K562 (cell line): ENCODE measurements around the gene TBC1D2B. TPM values are rescaled to one million over a fixed set of nuclear protein-coding genes. Genes with fewer than 3 reads are reported as not detected.
A peak's percentile ranks its signal among the peaks of the same experiment; 100 is the strongest.

Experiments used
- ATAC-seq: fragments of 200-7000 bp; cut with Tn5 transposase; 3 replicates; pipeline ENCODE4 v1.9.1; 2020; ENCODE audit warnings: moderate library complexity
- BruUV-seq: library from RNA; stranded (reverse); fragments of 400-500 nt; replicated peaks from 2 replicates; lab custom pipeline; 2021; lab: Mats Ljungman, UMichigan
- CTCF ChIA-PET: fragments of 300-600 bp; formaldehyde crosslinking; extraction: SDS; loops from one replicate; lab custom pipeline; 2021; ENCODE audit warnings: low intra/inter-chr PET ratio; lab: Yijun Ruan, JAX
- POLR2A ChIA-PET: fragments of 300-600, 350-650 bp; sonication (Branson Sonifier 250); formaldehyde crosslinking; extraction: SDS; loops from one replicate; lab custom pipeline; 2021; ENCODE audit warnings: antibody characterized with exemption, inconsistent platforms; lab: Yijun Ruan, JAX
- DNase-seq, 4 experiments: peaks; one replicate each; pipeline versions ENCODE4 v3.0.0 to v3.0.0-alpha.2; 2011 to 2018; ENCODE audit warnings: low spot score in 3 of 4, mixed read lengths in 3 of 4; ENCODE audit errors: extremely low read depth in 1 of 4
- FAIRE-seq: peaks from 2 replicates; lab custom pipeline; 2011; peaks lifted over from hg19 to GRCh38; lab: Jason Lieb, UNC
- H2AFZ ChIP-seq: 2 replicates; pipeline ENCODE4 v1.6.0; 2011; ENCODE audit warnings: low read depth, low read length, control low read depth, inconsistent platforms
- H3K27ac ChIP-seq: fragments of 200-600 bp; 3 replicates; pipeline ENCODE4 v1.8.0; 2011; ENCODE audit warnings: low read depth, mild to moderate bottlenecking, control low read depth, inconsistent platforms, low read length, moderate library complexity, mixed read lengths; ENCODE audit errors: extremely low read depth
- H3K27me3 ChIP-seq, 2 experiments: fragments of 300-600 bp in 1 of 2; 2 replicates in 1 of 2; 3 replicates in 1 of 2; pipeline versions ENCODE4 v1.6.0 to v1.8.0; 2011; ENCODE audit warnings: inconsistent platforms in 2 of 2, low read length in 2 of 2, mild to moderate bottlenecking in 1 of 2, mixed read lengths in 1 of 2, moderate library complexity in 1 of 2; ENCODE audit not compliant: control insufficient read depth in 2 of 2, insufficient read depth in 2 of 2
- H3K36me3 ChIP-seq: fragments of 300-600 bp; 3 replicates; pipeline ENCODE4 v1.8.0; 2011; ENCODE audit warnings: mild to moderate bottlenecking, low read length, inconsistent platforms; ENCODE audit not compliant: control insufficient read depth, insufficient read depth
- H3K4me1 ChIP-seq, 2 experiments: fragments of 200-600 bp in 1 of 2; replicated peaks in 1 of 2; 2 replicates in 1 of 2; 3 replicates in 1 of 2; pipeline versions ENCODE4 v1.5.1 to v1.8.0; 2011; ENCODE audit warnings: inconsistent platforms in 2 of 2, low read length in 2 of 2, mild to moderate bottlenecking in 1 of 2, mixed read lengths in 1 of 2, moderate library complexity in 1 of 2; ENCODE audit not compliant: control insufficient read depth in 2 of 2, insufficient read depth in 2 of 2
- H3K4me2 ChIP-seq: 2 replicates; pipeline ENCODE4 v1.6.1; 2011; ENCODE audit warnings: low read length, control low read depth, inconsistent platforms, mixed read lengths; ENCODE audit not compliant: insufficient read depth
- H3K4me3 ChIP-seq: fragments of 200-600 bp; sonication (generic), shearing (Covaris generic); 2 replicates; pipeline ENCODE4 v1.5.1; 2016; ENCODE audit warnings: control low read depth, inconsistent platforms
- H3K79me2 ChIP-seq: fragments of 200-600 bp; 3 replicates; pipeline ENCODE4 v1.8.0; 2011; ENCODE audit warnings: low read length, inconsistent platforms; ENCODE audit not compliant: control insufficient read depth, insufficient read depth
- H3K9ac ChIP-seq, 2 experiments: 2 replicates each; pipeline versions ENCODE4 v1.6.0 to v1.6.1; 2011; ENCODE audit warnings: low read depth in 2 of 2, low read length in 2 of 2, control low read depth in 1 of 2, inconsistent platforms in 1 of 2, mild to moderate bottlenecking in 1 of 2, mixed read lengths in 1 of 2; ENCODE audit not compliant: insufficient read depth in 1 of 2
- H3K9me1 ChIP-seq: one replicate; pipeline ENCODE4 v1.6.0; 2011; ENCODE audit warnings: inconsistent platforms, mild to moderate bottlenecking, low read length, moderate library complexity; ENCODE audit not compliant: control insufficient read depth, insufficient read depth
- H3K9me3 ChIP-seq: replicated peaks from 2 replicates; pipeline ENCODE4 v1.5.1; 2011; ENCODE audit warnings: low read depth, low read length, inconsistent platforms; ENCODE audit not compliant: control insufficient read depth, insufficient read depth
- H4K20me1 ChIP-seq: replicated peaks from 2 replicates; pipeline ENCODE4 v1.6.1; 2011; ENCODE audit warnings: low read length, inconsistent platforms, mixed read lengths; ENCODE audit not compliant: control insufficient read depth, insufficient read depth
- BCOR ChIP-seq: fragments of 450-650 bp; IDR thresholded peaks from 2 replicates; pipeline ENCODE4 v1.6.1; 2016
- CAMTA2 ChIP-seq: fragments of 250-450 bp; sonication (Bioruptor Pico); conservative IDR thresholded peaks from 2 replicates; pipeline ENCODE4 v1.5.1; 2022
- CEBPB ChIP-seq: fragments of 450-650 bp; IDR thresholded peaks from 2 replicates; pipeline ENCODE4 v1.6.1; 2016; ENCODE audit warnings: missing genetic modification characterization, missing compliant biosample characterization
- CEBPG ChIP-seq, 3 experiments: fragments of 200-800 bp in 1 of 3; sonication (Bioruptor generic) in 1 of 3; sonication (generic) in 1 of 3; formaldehyde crosslinking in 1 of 3; IDR thresholded peaks in 2 of 3; conservative IDR thresholded peaks in 1 of 3; 2 replicates each; pipeline versions ENCODE4 v1.6.1 to v1.8.0; 2016 to 2022; ENCODE audit warnings: missing compliant biosample characterization in 2 of 3, missing genetic modification characterization in 2 of 3, mild to moderate bottlenecking in 1 of 3, missing genetic modification reagents in 1 of 3
- KAT2B ChIP-seq: IDR thresholded peaks from one replicate; pipeline ENCODE4 v1.6.1; 2012; ENCODE audit warnings: low read depth, mild to moderate bottlenecking, control low read depth, inconsistent platforms, low read length, moderate library complexity
- KDM1A ChIP-seq, 2 experiments: fragments of 450-650 bp; IDR thresholded peaks; 2 replicates each; pipeline ENCODE4 v1.6.1; 2016; ENCODE audit warnings: mild to moderate bottlenecking in 2 of 2
- NFYB ChIP-seq: IDR thresholded peaks from 2 replicates; pipeline ENCODE4 v1.6.1; 2011; ENCODE audit warnings: mild to moderate bottlenecking, moderate library complexity; ENCODE audit not compliant: insufficient read length; ENCODE audit errors: extremely low read depth
- RCOR1 ChIP-seq, 2 experiments: IDR thresholded peaks; 2 replicates each; pipeline ENCODE4 v1.6.1; 2012; ENCODE audit warnings: low read depth in 2 of 2, low read length in 2 of 2, borderline replicate concordance in 1 of 2, improper control_type of control experiment in 1 of 2
- WGBS: fragments of 100-300 bp; shearing (Covaris generic); methylation state at CpG from one replicate; pipeline ENCODE4 v1.1.6; 2016; ENCODE audit warnings: low coverage, mixed read lengths; ENCODE audit not compliant: insufficient coverage; ENCODE audit errors: missing lambda C conversion rate; 5-methylcytosine and 5-hydroxymethylcytosine counted together
- in situ Hi-C: fragments of 300-500 bp; cut with MboI; formaldehyde crosslinking; loops from 4 replicates; pipeline ENCODE4 v1.15.0; 2018; ENCODE audit warnings: inconsistent platforms, mixed read lengths
- intact Hi-C: fragments of 100-400 bp; cut with micrococcal nuclease; formaldehyde crosslinking; loops from 2 replicates; pipeline ENCODE4 v1.14.2; 2022
- polyA plus RNA-seq, 8 experiments: library from polyadenylated mRNA; depleted of rRNA in 4 of 8; stranded (reverse) in 5 of 8; unstranded in 3 of 8; fragments of >200 nt; fragmentation: Nextera tagmentation in 2 of 8; fragmentation: Illumina TruSeq in 1 of 8; extraction: Ambion mirVana in 2 of 8; extraction: Trizol in 1 of 8; gene quantifications; 2 replicates each; pipeline versions ENCODE4 v1.2.1 to v1.2.3, GENCODE V29; 2011 to 2014; ENCODE audit warnings: inconsistent platforms in 1 of 8, missing spikeins in 1 of 8
- total RNA-seq, 7 experiments: library from RNA; depleted of rRNA in 6 of 7; stranded (reverse); fragments of >200 nt in 6 of 7; fragmentation: Illumina TruSeq in 2 of 7; extraction: Trizol in 2 of 7; gene quantifications; 2 replicates each; pipeline versions ENCODE4 v1.2.1 to v1.2.3, GENCODE V29; 2011 to 2021; ENCODE audit warnings: low replicate concordance in 1 of 7
- TF ChIP-seq, protein P1 (sequence below), 2 experiments: fragments of 450-650 bp; conservative IDR thresholded peaks; 2 replicates each; pipeline ENCODE4 v1.6.1; 2017; ENCODE audit warnings: mild to moderate bottlenecking in 2 of 2, moderate library complexity in 2 of 2

Gene TBC1D2B
- total and polyA plus RNA-seq, 9 of the 15 experiments (the other 6 are each of a cell fraction or from before 2014, with no cell fraction given): 0.15 to 16.3 (median 8.9) TPM

DNA sequence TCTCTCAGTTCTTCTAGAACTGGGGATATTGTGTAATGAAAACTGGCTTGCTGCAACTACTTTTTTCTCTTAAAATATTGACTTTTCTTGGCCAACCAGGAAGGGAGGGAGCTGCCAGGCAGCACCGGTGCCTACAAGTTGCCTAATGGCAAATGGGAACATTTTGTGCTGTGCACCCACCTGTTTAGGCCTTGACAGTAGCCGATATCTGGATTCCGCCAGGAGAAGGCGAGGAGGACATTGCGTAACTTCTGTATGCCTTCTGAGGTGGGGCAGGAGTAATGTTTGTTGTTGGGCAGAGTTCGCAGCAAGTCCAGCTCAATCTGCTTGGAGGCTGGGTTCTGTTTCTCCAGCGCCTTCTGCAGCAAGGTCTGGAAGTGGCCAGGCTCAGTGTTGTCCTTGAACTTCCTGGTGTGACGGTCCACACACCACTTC is 64.9 kb downstream of the TBC1D2B start:
- no peaks in the 10 kb centered on the region for H3K79me2 ChIP-seq
- peaks cover 31% of the 10 kb centered on the region; the same call in 2 of the 3 replicates for H3K36me3 ChIP-seq
- no peak overlapping the region for H2AFZ ChIP-seq
- 84% methylated on average over 8 of the region's 8 CpGs for WGBS
- POLR2A ChIA-PET: no interaction called here
- no peak for DNase-seq
- no TSS peak for BruUV-seq
- no peak overlapping the region for H3K4me2 ChIP-seq
- no peak for FAIRE-seq
- in situ Hi-C loops: no loop called here
- H3K9me3 ChIP-seq: no peaks in the 10 kb centered on the region
- H3K27me3 ChIP-seq: no peaks in the 10 kb centered on the region
- peak; percentile 93 for TF ChIP-seq CEBPB (tag)
- peak; percentile 39 for TF ChIP-seq CEBPG (CRISPR knock-in tag; IDR thresholded peaks at IDR 0.05)
- TF ChIP-seq CEBPG (tag; conservative IDR thresholded peaks at IDR 0.05 in 1 of 2, IDR thresholded peaks at IDR 0.05 in 1 of 2): peak; percentile 55 to 72
- no peak for TF ChIP-seq CAMTA2
- no peak for TF ChIP-seq KAT2B
- CTCF ChIA-PET: no interaction called here
- no peak overlapping the region for H3K9ac ChIP-seq
- peaks cover 6% of the 10 kb centered on the region; the same call in 1 of the 2 replicates for H4K20me1 ChIP-seq
- H3K4me3 ChIP-seq: no peak overlapping the region
- H3K4me1 ChIP-seq: no peaks in the 10 kb centered on the region
- no peak overlapping the region for H3K27ac ChIP-seq
- peaks cover 8% of the 10 kb centered on the region for H3K9me1 ChIP-seq
- ATAC-seq: no peak
- intact Hi-C loops: no loop called here

DNA sequence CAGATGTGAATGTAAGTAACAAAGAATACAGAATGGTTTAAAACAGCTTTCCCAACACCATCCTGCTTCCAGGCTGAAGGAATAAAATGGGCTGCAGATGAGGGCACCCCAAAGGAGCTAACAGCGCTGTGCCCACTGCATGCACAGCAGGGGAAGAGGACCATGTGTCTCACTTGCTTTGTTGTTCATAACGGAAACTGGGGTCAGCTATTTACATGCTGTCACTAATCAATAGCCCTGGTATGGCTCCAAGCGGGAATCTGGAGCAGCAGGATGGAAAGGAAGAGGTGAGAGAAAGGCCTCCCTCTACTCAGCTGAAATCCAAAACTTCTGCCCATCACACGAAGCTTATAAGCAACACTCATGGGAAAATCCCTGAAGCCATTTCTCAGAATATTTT is 67.4 kb downstream of the TBC1D2B start:
- Histone ChIP-seq H3K9me3 (no peaks in the 10 kb centered on the region), H3K27me3 (no peaks in the 10 kb centered on the region), H3K4me2 (no peak overlapping the region), H4K20me1 (peaks cover 10% of the 10 kb centered on the region; the same call in 1 of the 2 replicates), H2AFZ (no peak overlapping the region), H3K27ac (no peak overlapping the region), H3K4me1 (no peaks in the 10 kb centered on the region; a peak in 1 of 5 replicates), H3K36me3 (peaks cover 26% of the 10 kb centered on the region; the same call in 2 of the 3 replicates), H3K4me3 (no peak overlapping the region), H3K79me2 (no peaks in the 10 kb centered on the region), H3K9me1 (peaks cover 8% of the 10 kb centered on the region), H3K9ac (no peak overlapping the region)
- no TSS peak for BruUV-seq
- DNase-seq (no peak), FAIRE-seq (no peak), ATAC-seq (no peak)
- POLR2A ChIA-PET: interaction anchor here (0.7 to 1.0 kb wide), 2 partner anchors 9 to 42 kb away, joined by 3 to 4 read pairs; no protein-coding TSS in a partner anchor
- in situ Hi-C loops: no loop called here
- CTCF ChIA-PET: no interaction called here
- 43% methylated on average over 4 of the region's 4 CpGs for WGBS
- intact Hi-C loops: no loop called here
- no peak for TF ChIP-seq BCOR
- TF ChIP-seq, protein P1, sequence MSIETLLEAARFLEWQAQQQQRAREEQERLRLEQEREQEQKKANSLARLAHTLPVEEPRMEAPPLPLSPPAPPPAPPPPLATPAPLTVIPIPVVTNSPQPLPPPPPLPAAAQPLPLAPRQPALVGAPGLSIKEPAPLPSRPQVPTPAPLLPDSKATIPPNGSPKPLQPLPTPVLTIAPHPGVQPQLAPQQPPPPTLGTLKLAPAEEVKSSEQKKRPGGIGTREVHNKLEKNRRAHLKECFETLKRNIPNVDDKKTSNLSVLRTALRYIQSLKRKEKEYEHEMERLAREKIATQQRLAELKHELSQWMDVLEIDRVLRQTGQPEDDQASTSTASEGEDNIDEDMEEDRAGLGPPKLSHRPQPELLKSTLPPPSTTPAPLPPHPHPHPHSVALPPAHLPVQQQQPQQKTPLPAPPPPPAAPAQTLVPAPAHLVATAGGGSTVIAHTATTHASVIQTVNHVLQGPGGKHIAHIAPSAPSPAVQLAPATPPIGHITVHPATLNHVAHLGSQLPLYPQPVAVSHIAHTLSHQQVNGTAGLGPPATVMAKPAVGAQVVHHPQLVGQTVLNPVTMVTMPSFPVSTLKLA (conservative IDR thresholded peaks at IDR 0.05): no peak
- TF ChIP-seq RCOR1 (IDR thresholded peaks at IDR 0.05; ENCODE audit: borderline replicate concordance in 1 of 2, low read depth in 2 of 2, low read length in 2 of 2): no peak
- no peak for TF ChIP-seq NFYB
- no peak for TF ChIP-seq KDM1A (IDR thresholded peaks at IDR 0.05)
